Measurements from ENCODE around the gene TUBGCP5. TPM values are rescaled to one million over a fixed set of nuclear protein-coding genes. Genes with fewer than 3 reads are reported as not detected.
"Not testable (repeated sequence)": the region's sequence is repeated elsewhere in the genome, so short reads cannot be mapped to it uniquely, and the experiment has no call there.

Gene TUBGCP5
- total and polyA plus RNA-seq, 10 of the 15 experiments (the other 5 are each of a cell fraction or from before 2014, with no cell fraction given) = 6.4 to 29.2 (median 20.2) TPM

- DNase-seq (ENCODE audit: low read depth, low spot score); FAIRE-seq; SMC1A ChIA-PET (ENCODE audit: uncharacterized antibody, unreplicated experiment); CTCF ChIA-PET; intact Hi-C loops (cut with micrococcal nuclease; ENCODE audit: unreplicated experiment); H3K9ac ChIP-seq (ENCODE audit: control insufficient read depth, insufficient read depth, low read length); H2AFZ ChIP-seq (ENCODE audit: control insufficient read depth, low read depth, low read length); H3K79me2 ChIP-seq (ENCODE audit: control insufficient read depth, insufficient read depth, low read length); in situ Hi-C loops (cut with MboI); H3K36me3 ChIP-seq (ENCODE audit: control insufficient read depth in 2 of 2, insufficient read depth in 2 of 2, low read length in 1 of 2); H3K9me3 ChIP-seq (replicated peaks; ENCODE audit: control insufficient read depth, insufficient read depth, low read length); H3K4me3 ChIP-seq; POLR2A ChIA-PET; RAD21 ChIA-PET (ENCODE audit: unreplicated experiment); BruUV-seq (replicated peaks); ATAC-seq; H4K20me1 ChIP-seq (ENCODE audit: control insufficient read depth, insufficient read depth); H3K4me1 ChIP-seq (ENCODE audit: control insufficient read depth, insufficient read depth, low read length); H3K27ac ChIP-seq (ENCODE audit: control insufficient read depth, insufficient read depth); H3K27me3 ChIP-seq (replicated peaks in 1 of 2; ENCODE audit: control insufficient read depth in 2 of 2, insufficient read depth in 2 of 2, low read length in 1 of 2); H3K4me2 ChIP-seq (ENCODE audit: control insufficient read depth, insufficient read depth): not testable (repeated sequence)
- WGBS (ENCODE audit: insufficient coverage, insufficient replicate concordance, low lambda C conversion rate, missing lambda C conversion rate) = 30% methylated on average over 8 of the region's 8 CpGs
Observed at GRCh38 chr15:23081996-23082737, 42.8 kb upstream of the TUBGCP5 start.

GRCh38 chr15:23081271-23081670, 41.9 kb upstream of the TUBGCP5 start:
- WGBS (ENCODE audit: insufficient coverage, insufficient replicate concordance, low lambda C conversion rate, missing lambda C conversion rate) = 58% methylated on average over 3 of the region's 3 CpGs
- H3K27me3 ChIP-seq (replicated peaks in 1 of 2; ENCODE audit: control insufficient read depth in 2 of 2, insufficient read depth in 2 of 2, low read length in 1 of 2) = no peaks in the 10 kb centered on the region; a peak in 1 of 4 replicates
- in situ Hi-C loops (cut with MboI) = no loop called here
- BruUV-seq (replicated peaks) = no TSS peak
- ChIA-PET POLR2A (no interaction called here), RAD21 (ENCODE audit: unreplicated experiment) (no interaction called here), CTCF (no interaction called here), SMC1A (ENCODE audit: uncharacterized antibody, unreplicated experiment) (no interaction called here)
- H2AFZ ChIP-seq (ENCODE audit: control insufficient read depth, low read depth, low read length) = no peak overlapping the region
- no peaks in the 10 kb centered on the region for H3K9me3 ChIP-seq (replicated peaks; ENCODE audit: control insufficient read depth, insufficient read depth, low read length)
- FAIRE-seq (no peak), DNase-seq (ENCODE audit: low read depth, low spot score) (no peak), ATAC-seq (no peak)
- no peak overlapping the region for H3K4me2 ChIP-seq (ENCODE audit: control insufficient read depth, insufficient read depth)
- no peaks in the 10 kb centered on the region for H3K36me3 ChIP-seq (ENCODE audit: control insufficient read depth in 2 of 2, insufficient read depth in 2 of 2, low read length in 1 of 2)
- no peaks in the 10 kb centered on the region for H4K20me1 ChIP-seq (ENCODE audit: control insufficient read depth, insufficient read depth)
- H3K27ac ChIP-seq (ENCODE audit: control insufficient read depth, insufficient read depth) = no peak overlapping the region
- intact Hi-C loops (cut with micrococcal nuclease; ENCODE audit: unreplicated experiment) = no loop called here
- no peak overlapping the region for H3K9ac ChIP-seq (ENCODE audit: control insufficient read depth, insufficient read depth, low read length)
- H3K79me2 ChIP-seq (ENCODE audit: control insufficient read depth, insufficient read depth, low read length) = no peaks in the 10 kb centered on the region
- no peaks in the 10 kb centered on the region for H3K4me1 ChIP-seq (ENCODE audit: control insufficient read depth, insufficient read depth, low read length)
- no peak overlapping the region for H3K4me3 ChIP-seq
- no peak for TF ChIP-seq SIN3A (IDR thresholded peaks at IDR 0.05; ENCODE audit: low read depth, low read length)
- TF ChIP-seq ZNF217 (IDR thresholded peaks at IDR 0.05) = no peak
- no peak for TF ChIP-seq NR2F1 (conservative IDR thresholded peaks at IDR 0.05)
- TF ChIP-seq BHLHE40 (IDR thresholded peaks at IDR 0.05; ENCODE audit: borderline replicate concordance in 1 of 2, low read depth in 2 of 2, low read length in 1 of 2) = no peak
- no peak for TF ChIP-seq SMARCA5 (IDR thresholded peaks at IDR 0.05)
- no peak for TF ChIP-seq TAF1 (IDR thresholded peaks at IDR 0.05; ENCODE audit: borderline replicate concordance, low read depth, low read length)
